PC-3 (cell line): ENCODE measurements around the gene NHERF2.

Experiments used
- CTCF ChIP-seq: fragments of 300-600 bp; sonication (generic); conservative IDR thresholded peaks from 2 replicates; pipeline ENCODE4 v1.5.1; 2017; ENCODE audit warnings: antibody characterized with exemption, low read depth, mild to moderate bottlenecking, low read length
- EZH2 ChIP-seq: fragments of 300-600 bp; sonication (generic); IDR thresholded peaks from one replicate; pipeline ENCODE4 v1.6.1; 2017; ENCODE audit warnings: antibody characterized with exemption, mild to moderate bottlenecking, low read length; ENCODE audit not compliant: unreplicated experiment
- EZH2phosphoT487 ChIP-seq: fragments of 300-600 bp; sonication (generic); IDR thresholded peaks from 2 replicates; pipeline ENCODE4 v1.6.1; 2018; ENCODE audit warnings: mild to moderate bottlenecking, antibody characterized with exemption, low read length, borderline replicate concordance

- peak; percentile 51 for TF ChIP-seq CTCF
- TF ChIP-seq EZH2 = no peak
- TF ChIP-seq EZH2phosphoT487 = no peak
Measured at GRCh38 chr16:2016407-2016922, 10.2 kb upstream of the NHERF2 start.
